HepG2 (cell line): ENCODE results near the gene ZNF771. TPM values are rescaled to one million over a fixed set of nuclear protein-coding genes. Genes with fewer than 3 reads are reported as not detected.

Source experiments
- GTF2F1 ChIP-seq: fragments of 150-350 bp; IDR thresholded peaks from 2 replicates; pipeline ENCODE4 v1.6.1; 2014; ENCODE audit warnings: low read length
- HDAC1 ChIP-seq: sonication (generic); formaldehyde crosslinking; IDR thresholded peaks from 2 replicates; pipeline ENCODE4 v1.5.1; 2020; ENCODE audit warnings: mild to moderate bottlenecking, missing genetic modification reagents
- KAT8 ChIP-seq: IDR thresholded peaks from 2 replicates; pipeline ENCODE4 v1.6.1; 2016; ENCODE audit warnings: missing genetic modification reagents, missing compliant biosample characterization
- NONO ChIP-seq, 2 experiments: fragments of 450-650 bp in 1 of 2; sonication (generic) in 1 of 2; formaldehyde crosslinking in 1 of 2; IDR thresholded peaks in 1 of 2; conservative IDR thresholded peaks in 1 of 2; 2 replicates each; pipeline versions ENCODE4 v1.6.1 to v1.8.0; 2017 to 2022; ENCODE audit warnings: mild to moderate bottlenecking in 1 of 2, missing genetic modification reagents in 1 of 2, moderate library complexity in 1 of 2
- NR2F6 ChIP-seq, 2 experiments: IDR thresholded peaks; 2 replicates each; pipeline ENCODE4 v1.6.1; 2016; ENCODE audit warnings: antibody characterized with exemption in 1 of 2, mild to moderate bottlenecking in 1 of 2
- RXRA ChIP-seq: sonication (generic); formaldehyde crosslinking; IDR thresholded peaks from 2 replicates; pipeline ENCODE4 v1.5.1; 2020; ENCODE audit warnings: missing genetic modification reagents
- SOX6 ChIP-seq, 2 experiments: fragments of 450-650 bp in 1 of 2; sonication (generic) in 1 of 2; formaldehyde crosslinking in 1 of 2; IDR thresholded peaks; 2 replicates each; pipeline versions ENCODE4 v1.4.0 to v1.6.1; 2017 to 2020; ENCODE audit warnings: antibody characterized with exemption in 1 of 2, mild to moderate bottlenecking in 1 of 2, missing genetic modification reagents in 1 of 2
- THRA ChIP-seq: sonication (generic); formaldehyde crosslinking; IDR thresholded peaks from 2 replicates; pipeline ENCODE4 v1.4.0; 2020; ENCODE audit warnings: missing genetic modification reagents, borderline replicate concordance
- ZBTB20 ChIP-seq: sonication (generic); formaldehyde crosslinking; IDR thresholded peaks from 2 replicates; pipeline ENCODE4 v1.8.1; 2023; ENCODE audit warnings: missing genetic modification reagents, low read depth, mild to moderate bottlenecking, borderline replicate concordance
- ZGPAT ChIP-seq: IDR thresholded peaks from 2 replicates; pipeline ENCODE4 v1.6.1; 2016; ENCODE audit warnings: mild to moderate bottlenecking
- ZNF142 ChIP-seq: sonication (generic); formaldehyde crosslinking; IDR thresholded peaks from 2 replicates; pipeline ENCODE4 v1.4.0; 2020; ENCODE audit warnings: missing genetic modification reagents
- ZNF639 ChIP-seq: conservative IDR thresholded peaks from 2 replicates; pipeline ENCODE4 v1.6.1; 2018; ENCODE audit warnings: missing genetic modification reagents
- polyA plus RNA-seq, 8 experiments: library from polyadenylated mRNA; depleted of rRNA in 3 of 8; stranded (reverse) in 7 of 8; unstranded in 1 of 8; fragments of >200 nt; fragmentation: Illumina TruSeq in 4 of 8; extraction: Trizol in 4 of 8; gene quantifications; 2 replicates each; pipeline versions ENCODE4 v1.2.1 to v1.2.3, GENCODE V29; 2011 to 2016; ENCODE audit warnings: low read depth in 4 of 8, missing spikeins in 1 of 8, mixed read lengths in 1 of 8; ENCODE audit not compliant: insufficient read depth in 1 of 8
- total RNA-seq, 5 experiments: library from RNA; depleted of rRNA; stranded (reverse); fragments of >200 nt; fragmentation: Illumina TruSeq; extraction: Trizol; gene quantifications; 2 replicates each; pipeline ENCODE4 v1.2.3, GENCODE V29; 2016; ENCODE audit warnings: low read depth in 1 of 5

Gene ZNF771
- total and polyA plus RNA-seq, 2 of the 13 experiments (the other 11 are each of a cell fraction or from before 2014, with no cell fraction given), result 5.0 to 11.8 TPM

- peak; percentile 59; the same call in 1 of the 2 replicates for TF ChIP-seq ZNF639 (CRISPR knock-in tag)
- TF ChIP-seq HDAC1 (CRISPR knock-in tag), result peak; percentile 43; the same call in 1 of the 2 replicates
- peak; percentile 79 for TF ChIP-seq NR2F6 (IDR thresholded peaks at IDR 0.05)
- peak; percentile 81 for TF ChIP-seq NR2F6 (CRISPR knock-in tag; IDR thresholded peaks at IDR 0.05)
- TF ChIP-seq KAT8 (CRISPR knock-in tag), result peak; percentile 47; the same call in 1 of the 2 replicates
- peak; percentile 26; the same call in 1 of the 2 replicates for TF ChIP-seq ZBTB20 (CRISPR knock-in tag)
- no peak for TF ChIP-seq ZNF142 (CRISPR knock-in tag)
- TF ChIP-seq RXRA (CRISPR knock-in tag), result peak; percentile 88; the same call in 1 of the 2 replicates
- no peak for TF ChIP-seq GTF2F1
- 0 out of 2 replicates have a peak, but pooled peaks have one; percentile 40 for TF ChIP-seq ZGPAT (CRISPR knock-in tag)
- no peak for TF ChIP-seq SOX6 (IDR thresholded peaks at IDR 0.05)
- TF ChIP-seq SOX6 (CRISPR knock-in tag; IDR thresholded peaks at IDR 0.05), result peak; percentile 65; the same call in 1 of the 2 replicates
- TF ChIP-seq THRA (CRISPR knock-in tag), result peak; percentile 86; the same call in 1 of the 2 replicates
- TF ChIP-seq NONO (IDR thresholded peaks at IDR 0.05), result no peak
- peak; percentile 40; the same call in 1 of the 2 replicates for TF ChIP-seq NONO (CRISPR knock-in tag; conservative IDR thresholded peaks at IDR 0.05)
- TF ChIP-seq, all 625 proteins: peak for 115
Observed at GRCh38 chr16:30449116-30449435, 41.7 kb downstream of the ZNF771 start (continued).
